MCF 10A (cell line): ENCODE data around the gene UBIAD1. TPM values are rescaled to one million over a fixed set of nuclear protein-coding genes. Genes with fewer than 3 reads are reported as not detected.
"Not testable (repeated sequence)": the region's sequence is repeated elsewhere in the genome, so short reads cannot be mapped to it uniquely, and the experiment has no call there.

Source experiments
- BruUV-seq: library from RNA; stranded (reverse); fragments of 400-500 nt; replicated peaks from 2 replicates; lab custom pipeline; 2021; lab: Mats Ljungman, UMichigan
- CTCF ChIA-PET: fragments of 300-600 bp; sonication (Branson Sonifier 250); formaldehyde crosslinking; extraction: SDS; loops from one replicate; lab custom pipeline; 2021; ENCODE audit warnings: antibody characterized with exemption, inconsistent platforms; lab: Yijun Ruan, JAX
- POLR2A ChIA-PET: fragments of 300-600, 350-650 bp; sonication (Branson Sonifier 250); formaldehyde crosslinking; extraction: SDS; loops from one replicate; lab custom pipeline; 2020; ENCODE audit warnings: antibody characterized with exemption, inconsistent platforms; lab: Yijun Ruan, JAX
- DNase-seq: peaks from one replicate; pipeline ENCODE4 v3.0.0-alpha.2; 2018; ENCODE audit not compliant: unreplicated experiment
- H3K27ac Mint-ChIP-seq: one replicate; pipeline ENCODE4 v1.8.0; 2022; ENCODE audit warnings: mild to moderate bottlenecking, low read depth, mixed read lengths; ENCODE audit not compliant: unreplicated experiment
- H3K27me3 Mint-ChIP-seq: one replicate; pipeline ENCODE4 v1.8.0; 2022; ENCODE audit warnings: mixed read lengths; ENCODE audit not compliant: insufficient read depth, unreplicated experiment
- H3K36me3 Mint-ChIP-seq: one replicate; pipeline ENCODE4 v1.8.0; 2022; ENCODE audit warnings: mild to moderate bottlenecking, moderate library complexity, mixed read lengths; ENCODE audit not compliant: insufficient read depth, unreplicated experiment
- H3K4me1 Mint-ChIP-seq: one replicate; pipeline ENCODE4 v1.8.0; 2022; ENCODE audit warnings: mixed read lengths; ENCODE audit not compliant: insufficient read depth, unreplicated experiment
- H3K4me3 Mint-ChIP-seq: one replicate; pipeline ENCODE4 v1.8.0; 2022; ENCODE audit warnings: mild to moderate bottlenecking, moderate library complexity, mixed read lengths; ENCODE audit not compliant: unreplicated experiment
- H3K9me3 Mint-ChIP-seq: one replicate; pipeline ENCODE4 v1.8.0; 2022; ENCODE audit warnings: mixed read lengths; ENCODE audit not compliant: unreplicated experiment
- intact Hi-C: fragments of 100-400 bp; cut with micrococcal nuclease; formaldehyde crosslinking; loops from 2 replicates; pipeline ENCODE4 v1.14.1; 2022
- total RNA-seq: library from RNA; stranded (reverse); gene quantifications from 2 replicates; pipeline ENCODE4 v1.2.3, GENCODE V29; 2022
- TF ChIP-seq, protein P1 (sequence below): fragments of 200-600 bp; IDR thresholded peaks from one replicate; pipeline ENCODE4 v1.8.0; 2022; ENCODE audit warnings: antibody characterized with exemption, mild to moderate bottlenecking; ENCODE audit not compliant: unreplicated experiment

The UBIAD1 gene
- total RNA-seq, 1 experiment from 2014 or later, result 23.2 TPM

DNA sequence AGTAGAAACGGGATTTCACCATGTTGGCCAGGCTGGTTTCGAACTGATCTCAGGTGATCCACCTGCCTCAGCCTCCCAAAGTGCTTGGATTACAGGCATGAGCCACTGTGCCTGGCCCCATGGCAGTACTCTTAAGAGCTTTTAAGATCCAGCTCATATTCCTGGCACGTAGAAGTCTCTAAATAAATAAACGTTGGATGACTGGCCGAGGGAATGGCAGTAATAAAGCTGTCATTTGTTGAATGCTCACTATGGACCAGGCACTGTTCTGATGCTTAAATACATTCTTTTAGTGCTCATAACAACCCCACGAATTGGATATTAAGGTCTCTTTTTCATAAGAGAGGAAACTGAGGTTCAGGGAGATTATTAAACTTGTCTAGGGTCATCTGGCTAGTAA is 20.9 kb downstream of the UBIAD1 start:
- Mint-ChIP-seq H3K27me3 (no peaks in the 10 kb centered on the region), H3K4me3 (no peak overlapping the region), H3K4me1 (no peaks in the 10 kb centered on the region), H3K27ac (no peak overlapping the region), H3K36me3 (peaks cover 24% of the 10 kb centered on the region), H3K9me3 (no peaks in the 10 kb centered on the region)
- ChIA-PET POLR2A (no interaction called here), CTCF (interaction anchor here (1.0 kb wide), 1 partner anchor 44 kb away, joined by 3 read pairs; no protein-coding TSS in a partner anchor)
- intact Hi-C loops, result no loop called here
- BruUV-seq, result no TSS peak
- TF ChIP-seq, protein P1, sequence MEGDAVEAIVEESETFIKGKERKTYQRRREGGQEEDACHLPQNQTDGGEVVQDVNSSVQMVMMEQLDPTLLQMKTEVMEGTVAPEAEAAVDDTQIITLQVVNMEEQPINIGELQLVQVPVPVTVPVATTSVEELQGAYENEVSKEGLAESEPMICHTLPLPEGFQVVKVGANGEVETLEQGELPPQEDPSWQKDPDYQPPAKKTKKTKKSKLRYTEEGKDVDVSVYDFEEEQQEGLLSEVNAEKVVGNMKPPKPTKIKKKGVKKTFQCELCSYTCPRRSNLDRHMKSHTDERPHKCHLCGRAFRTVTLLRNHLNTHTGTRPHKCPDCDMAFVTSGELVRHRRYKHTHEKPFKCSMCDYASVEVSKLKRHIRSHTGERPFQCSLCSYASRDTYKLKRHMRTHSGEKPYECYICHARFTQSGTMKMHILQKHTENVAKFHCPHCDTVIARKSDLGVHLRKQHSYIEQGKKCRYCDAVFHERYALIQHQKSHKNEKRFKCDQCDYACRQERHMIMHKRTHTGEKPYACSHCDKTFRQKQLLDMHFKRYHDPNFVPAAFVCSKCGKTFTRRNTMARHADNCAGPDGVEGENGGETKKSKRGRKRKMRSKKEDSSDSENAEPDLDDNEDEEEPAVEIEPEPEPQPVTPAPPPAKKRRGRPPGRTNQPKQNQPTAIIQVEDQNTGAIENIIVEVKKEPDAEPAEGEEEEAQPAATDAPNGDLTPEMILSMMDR, result no peak
- no peak for DNase-seq

DNA sequence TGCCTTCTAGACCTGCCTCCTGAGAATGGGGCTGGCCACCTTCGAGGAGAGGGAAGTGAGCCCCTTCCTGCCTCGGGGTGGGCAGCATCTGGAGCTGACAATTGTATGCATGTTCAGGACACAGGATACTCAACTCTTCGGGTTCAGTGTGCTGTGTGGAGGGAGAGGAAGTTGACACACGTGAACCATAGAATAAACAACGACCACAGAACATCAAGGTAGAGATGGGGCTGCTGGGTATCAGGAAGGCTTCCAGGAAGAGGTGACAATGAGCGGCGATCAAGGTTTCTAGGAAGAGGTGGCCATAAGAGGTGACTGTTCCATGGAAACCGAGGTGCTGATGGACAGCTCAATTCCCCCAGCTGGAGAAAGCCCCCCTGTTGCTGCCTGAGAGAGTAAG is 22.0 kb downstream of the UBIAD1 start:
- no peak for DNase-seq
- POLR2A ChIA-PET, result no interaction called here
- H3K36me3 Mint-ChIP-seq, result peaks cover 18% of the 10 kb centered on the region
- no peaks in the 10 kb centered on the region for H3K27me3 Mint-ChIP-seq
- no TSS peak for BruUV-seq
- no peak overlapping the region for H3K4me3 Mint-ChIP-seq
- no peak overlapping the region for H3K27ac Mint-ChIP-seq
- TF ChIP-seq, protein P1, result no peak
- intact Hi-C loops, result no loop called here
- CTCF ChIA-PET, result no interaction called here
- H3K9me3 Mint-ChIP-seq, result no peaks in the 10 kb centered on the region
- H3K4me1 Mint-ChIP-seq, result no peaks in the 10 kb centered on the region

DNA sequence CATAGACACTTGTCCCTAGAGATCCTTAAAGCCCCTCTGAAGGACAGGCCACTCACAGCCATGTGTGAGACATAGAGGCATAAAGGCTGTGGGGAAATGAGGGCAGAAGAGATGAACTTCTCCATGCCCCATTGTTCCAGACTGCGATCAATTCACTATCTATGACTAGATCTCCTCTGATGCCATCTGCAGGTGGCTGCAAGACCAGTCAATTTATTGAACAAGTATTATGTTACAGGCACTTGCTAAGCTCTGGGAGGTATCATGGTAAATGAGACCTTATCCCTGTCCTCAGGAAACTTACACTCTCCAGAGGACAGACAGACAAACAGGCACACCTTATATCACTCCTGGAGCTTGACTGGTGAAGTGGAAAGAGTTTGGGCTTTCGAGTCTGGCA is 22.9 kb downstream of the UBIAD1 start:
- POLR2A ChIA-PET, result no interaction called here

DNA sequence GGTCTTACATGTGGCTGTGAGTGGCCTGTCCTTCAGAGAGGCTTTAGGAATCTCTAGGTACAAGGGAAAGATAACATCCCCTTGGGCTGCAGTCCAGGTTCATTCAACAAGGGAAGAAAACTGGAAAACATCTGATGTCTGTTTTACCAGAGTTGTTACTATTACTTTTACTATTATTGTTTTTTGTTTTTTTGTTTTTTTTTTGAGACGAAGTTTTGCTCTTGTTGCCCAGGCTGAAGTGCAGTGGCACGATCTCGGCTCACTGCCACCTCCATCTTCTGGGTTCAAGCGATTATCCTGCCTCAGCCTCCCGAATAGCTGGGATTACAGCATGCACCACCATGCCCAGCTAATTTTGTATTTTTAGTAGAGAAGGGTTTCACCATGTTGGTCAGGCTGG is 24.8 kb downstream of the UBIAD1 start:
- POLR2A ChIA-PET, DNase-seq, H3K27me3 Mint-ChIP-seq, H3K27ac Mint-ChIP-seq, H3K4me3 Mint-ChIP-seq, intact Hi-C loops, H3K9me3 Mint-ChIP-seq, H3K4me1 Mint-ChIP-seq, BruUV-seq: not testable (repeated sequence)
- CTCF ChIA-PET, result interaction anchor here (0.7 kb wide), 1 partner anchor 16 kb away, joined by 4 read pairs; no protein-coding TSS in a partner anchor
- peaks cover 12% of the 10 kb centered on the region for H3K36me3 Mint-ChIP-seq

More for the DNA sequence above, 22.9 kb downstream of the UBIAD1 start:
- Mint-ChIP-seq H3K4me3 (no peak overlapping the region), H3K36me3 (peaks cover 15% of the 10 kb centered on the region), H3K27ac (no peak overlapping the region), H3K4me1 (no peaks in the 10 kb centered on the region), H3K9me3 (no peaks in the 10 kb centered on the region), H3K27me3 (no peaks in the 10 kb centered on the region)
- TF ChIP-seq, protein P1, result no peak
- no peak for DNase-seq
- CTCF ChIA-PET, result interaction anchor here (0.5 kb wide), 1 partner anchor 14 kb away, joined by 4 read pairs; no protein-coding TSS in a partner anchor
- BruUV-seq, result no TSS peak
- intact Hi-C loops, result no loop called here
